ENCODE results near the gene KCNN1. TPM values are rescaled to one million over a fixed set of nuclear protein-coding genes. Genes with fewer than 3 reads are reported as not detected.

Gene KCNN1
- total and polyA plus RNA-seq, 2 experiments from 2014 or later, result 2.2 to 29.8 TPM

- H3K36me3 Mint-ChIP-seq (ENCODE audit: low read depth), result no peaks in the 10 kb centered on the region
- H3K36me3 ChIP-seq (ENCODE audit: insufficient read depth), result no peaks in the 10 kb centered on the region
- no peak for TF ChIP-seq STAT1 (IDR thresholded peaks at IDR 0.05; ENCODE audit: unreplicated experiment)
- TF ChIP-seq ZNF331 (CRISPR knock-in tag; IDR thresholded peaks at IDR 0.05; ENCODE audit: low read depth), result no peak
- no peak for TF ChIP-seq REST (IDR thresholded peaks at IDR 0.05; ENCODE audit: unreplicated experiment)
- no peak for TF ChIP-seq CREB1 (CRISPR knock-in tag; IDR thresholded peaks at IDR 0.05; ENCODE audit: low read depth)
- TF ChIP-seq POLR2AphosphoS5 (IDR thresholded peaks at IDR 0.05; ENCODE audit: low read depth), result no peak
- no peak for TF ChIP-seq ETS1 (IDR thresholded peaks at IDR 0.05)
- no peak for TF ChIP-seq JUNB (IDR thresholded peaks at IDR 0.05; ENCODE audit: unreplicated experiment)
- TF ChIP-seq ZNF114 (CRISPR knock-in tag; IDR thresholded peaks at IDR 0.05), result no peak
- no peak for TF ChIP-seq EZH2 (IDR thresholded peaks at IDR 0.05; ENCODE audit: low read depth, unreplicated experiment)
- no peak for TF ChIP-seq EZH2phosphoT487 (IDR thresholded peaks at IDR 0.05; ENCODE audit: unreplicated experiment)
- TF ChIP-seq ZNF462 (CRISPR knock-in tag; IDR thresholded peaks at IDR 0.05), result no peak
- TF ChIP-seq CTCF (conservative IDR thresholded peaks at IDR 0.05; ENCODE audit: low read depth in 2 of 2), result no peak
- no peak for TF ChIP-seq NANOG (IDR thresholded peaks at IDR 0.05; ENCODE audit: borderline replicate concordance)
- DNase-seq (ENCODE audit: low spot score) (no peak), ATAC-seq (no peak)
- peaks cover 5% of the 10 kb centered on the region; the same call in 1 of the 2 replicates for H3K4me1 ChIP-seq (ENCODE audit: insufficient read depth)
- no peak overlapping the region for H3K4me3 Mint-ChIP-seq
- H3K4me3 ChIP-seq, result no peak overlapping the region
- peaks cover 13% of the 10 kb centered on the region; the same call in 1 of the 2 replicates for H3K27me3 ChIP-seq (ENCODE audit: insufficient read depth)
- H4K20me1 ChIP-seq (replicated peaks; ENCODE audit: insufficient read depth), result no peaks in the 10 kb centered on the region; the same call in 1 of the 2 replicates
- peaks cover 9% of the 10 kb centered on the region for H3K4me1 Mint-ChIP-seq
- H3K9me2 ChIP-seq (ENCODE audit: insufficient read depth), result no peaks in the 10 kb centered on the region
- H3K27me3 Mint-ChIP-seq (ENCODE audit: insufficient read depth, low read depth, poor library complexity), result peaks cover 21% of the 10 kb centered on the region
- no peak overlapping the region for H2AFZ ChIP-seq
- H3K4me2 ChIP-seq, result no peak overlapping the region
- H3K9me3 Mint-ChIP-seq, result no peaks in the 10 kb centered on the region; the same call in 2 of the 3 replicates
- H3K27ac ChIP-seq (ENCODE audit: low read depth), result no peak overlapping the region
- H3K27ac Mint-ChIP-seq, result no peak overlapping the region
- H3F3A ChIP-seq (replicated peaks; ENCODE audit: low read depth), result no peaks in the 10 kb centered on the region
- H3K79me2 ChIP-seq (replicated peaks; ENCODE audit: insufficient read depth), result no peaks in the 10 kb centered on the region
Measured at GRCh38 chr19:17968362-17968761, 1.5 kb downstream of the KCNN1 start.
